ENCODE results near the gene AGTPBP1.
"Not testable (repeated sequence)": the region's sequence is repeated elsewhere in the genome, so short reads cannot be mapped to it uniquely, and the experiment has no call there.

- TF ChIP-seq POLR2A, CTCF, EP300 (IDR thresholded peaks at IDR 0.05): not testable (repeated sequence)
Observed at GRCh38 chr9:85761802-85762201, 20.0 kb upstream of the AGTPBP1 start.
